Stimulated activated CD4-positive, alpha-beta T cell treated with anti-CD3 and anti-CD28 coated beads, Interleukin-4, amount 100 ng/mL, for 1 hour (primary cell): ENCODE measurements around the gene ACAP3.
A peak's percentile ranks its signal among the peaks of the same experiment; 100 is the strongest.

ENCODE experiments used
- DNase-seq: peaks from one replicate; pipeline ENCODE4 v3.0.0-alpha.2; 2020

Gene ACAP3

GRCh38 chr1:1307923-1308755, at the start of gene ACAP3, which contains the start of gene PUSL1:
Gene ACAP3, minus strand, starts transcription at chr1:1307930. Its CDS starts 115 bp downstream, at chr1:1307815.
Gene PUSL1, plus strand, starts transcription at chr1:1308597. Its CDS starts 47 bp downstream, at chr1:1308644.
- DNase-seq = peak; percentile 88

- no peak for DNase-seq
Measured at GRCh38 chr1:1356796-1357401, 49.2 kb upstream of the ACAP3 start.

- no peak for DNase-seq
Measured at GRCh38 chr1:1356166-1356795, 48.6 kb upstream of the ACAP3 start.

GRCh38 chr1:1355416-1355815, 47.7 kb upstream of the ACAP3 start:
- no peak for DNase-seq

GRCh38 chr1:1354271-1355247, 46.8 kb upstream of the ACAP3 start:
- no peak for DNase-seq

- DNase-seq = no peak
Measured at GRCh38 chr1:1353389-1354151, 45.8 kb upstream of the ACAP3 start.

- no peak for DNase-seq
Measured at GRCh38 chr1:1352786-1353388, 45.2 kb upstream of the ACAP3 start.

- no peak for DNase-seq
Measured at GRCh38 chr1:1351511-1352427, 44.0 kb upstream of the ACAP3 start.

- DNase-seq = peak; percentile 77
Measured at GRCh38 chr1:1349256-1350012, 41.7 kb upstream of the ACAP3 start, which contains the start of gene DVL1. Gene DVL1, minus strand, starts transcription at chr1:1349418. Its CDS starts 353 bp downstream, at chr1:1349065.

GRCh38 chr1:1348420-1349255, 40.9 kb upstream of the ACAP3 start:
- DNase-seq = no peak

GRCh38 chr1:1347663-1348419, 40.1 kb upstream of the ACAP3 start:
- no peak for DNase-seq

GRCh38 chr1:1347026-1347595, 39.4 kb upstream of the ACAP3 start:
- DNase-seq = no peak

GRCh38 chr1:1346501-1346890, 38.8 kb upstream of the ACAP3 start:
- DNase-seq = no peak

- no peak for DNase-seq
Measured at GRCh38 chr1:1345860-1346500, 38.2 kb upstream of the ACAP3 start.

GRCh38 chr1:1345384-1345783, 37.7 kb upstream of the ACAP3 start:
- no peak for DNase-seq

- DNase-seq = peak; percentile 45
Measured at GRCh38 chr1:1344655-1345361, 37.1 kb upstream of the ACAP3 start.
